GM18907 (cell line): Measurements from ENCODE around the gene PTPA.
A peak's percentile ranks its signal among the peaks of the same experiment; 100 is the strongest.
"Not testable (repeated sequence)": the region's sequence is repeated elsewhere in the genome, so short reads cannot be mapped to it uniquely, and the experiment has no call there.

Experiments
- ATAC-seq: cut with Tn5 transposase; IDR thresholded peaks from one replicate; pipeline ENCODE4 v1.9.1; 2021; ENCODE audit warnings: mild to moderate bottlenecking, moderate library complexity; ENCODE audit not compliant: unreplicated experiment

PTPA gene

GRCh38 chr9:129108805-129109536, 2.2 kb upstream of the PTPA start:
- ATAC-seq, result no peak

DNA sequence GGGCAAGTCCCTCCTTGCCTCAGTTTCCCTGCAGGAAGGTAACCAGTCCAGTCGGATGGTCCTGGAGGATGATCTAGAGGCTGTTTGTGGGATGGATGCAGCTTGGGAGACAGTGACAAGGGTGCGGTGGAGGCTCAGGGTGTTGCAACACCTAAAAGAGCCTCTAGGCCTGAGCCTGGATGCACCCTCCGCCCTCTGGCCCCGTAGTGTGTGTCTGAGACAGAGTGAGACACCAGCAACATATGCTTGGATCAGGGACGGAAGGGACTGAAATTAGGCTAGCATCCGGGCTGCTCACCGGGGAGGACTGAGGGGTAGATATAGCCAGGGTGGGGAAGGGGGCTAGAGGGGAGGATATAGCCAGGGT, 1.7 kb upstream of the PTPA start:
- ATAC-seq, result no peak

- ATAC-seq, result peak; percentile 13
Measured at GRCh38 chr9:129109952-129110739, 1.1 kb upstream of the PTPA start.

DNA sequence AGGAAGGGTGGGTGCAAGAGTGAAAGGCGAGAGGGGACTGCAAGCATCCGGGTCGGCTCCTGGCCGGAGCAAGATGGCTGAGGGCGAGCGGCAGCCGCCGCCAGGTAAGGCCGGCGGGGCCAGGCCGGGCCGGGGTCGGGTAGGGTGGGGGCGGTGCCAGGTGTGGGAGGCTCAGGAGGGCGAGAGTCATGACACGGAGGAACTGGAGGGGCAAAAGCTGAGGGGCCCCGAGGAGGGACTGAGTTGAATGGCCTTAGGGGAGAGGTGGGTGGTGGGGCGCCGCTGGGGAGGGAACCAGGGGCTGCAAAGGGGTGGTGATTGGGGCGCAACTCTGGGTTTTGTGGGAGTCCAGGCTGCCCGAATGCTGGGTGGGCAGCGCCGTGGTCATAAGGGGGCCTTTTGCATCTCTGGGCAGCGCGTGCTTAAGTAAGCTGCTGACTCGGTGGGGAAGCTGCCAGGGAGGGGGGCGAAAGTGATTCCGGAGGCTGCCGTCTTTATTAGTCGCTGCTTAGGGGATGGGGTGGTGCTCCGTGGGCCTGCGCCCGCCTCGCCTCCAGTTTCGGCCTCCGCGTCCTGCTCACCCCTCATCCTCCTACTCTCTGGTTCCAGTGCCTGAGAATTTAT, 425 bp downstream of the PTPA start:
- peak; percentile 14 for ATAC-seq

DNA sequence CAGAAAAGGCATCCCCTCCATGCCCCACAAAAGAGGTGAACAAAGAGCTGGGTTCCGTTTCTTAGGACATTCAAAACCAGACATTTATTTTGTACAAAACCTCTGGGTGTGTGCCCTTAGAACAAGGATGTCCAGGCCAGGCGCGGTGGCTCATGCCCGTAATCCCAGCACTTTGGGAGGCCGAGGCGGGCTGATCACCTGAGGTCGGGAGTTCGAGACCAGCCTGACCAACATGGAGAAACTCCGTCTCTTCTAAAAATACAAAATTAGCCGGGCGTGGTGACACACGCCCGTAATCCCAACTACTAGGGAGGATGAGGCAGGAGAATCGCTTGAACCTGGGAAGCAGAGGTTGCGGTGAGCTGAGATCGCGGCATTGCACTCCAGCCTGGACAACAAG, 1.3 kb downstream of the PTPA start:
- ATAC-seq, result not testable (repeated sequence)

- no peak for ATAC-seq
Measured at GRCh38 chr9:129113645-129114304, 2.6 kb downstream of the PTPA start.

GRCh38 chr9:129118799-129119198, 7.6 kb downstream of the PTPA start:
- no peak for ATAC-seq

- ATAC-seq, result no peak
Measured at GRCh38 chr9:129121483-129121882, 10.3 kb downstream of the PTPA start.

DNA sequence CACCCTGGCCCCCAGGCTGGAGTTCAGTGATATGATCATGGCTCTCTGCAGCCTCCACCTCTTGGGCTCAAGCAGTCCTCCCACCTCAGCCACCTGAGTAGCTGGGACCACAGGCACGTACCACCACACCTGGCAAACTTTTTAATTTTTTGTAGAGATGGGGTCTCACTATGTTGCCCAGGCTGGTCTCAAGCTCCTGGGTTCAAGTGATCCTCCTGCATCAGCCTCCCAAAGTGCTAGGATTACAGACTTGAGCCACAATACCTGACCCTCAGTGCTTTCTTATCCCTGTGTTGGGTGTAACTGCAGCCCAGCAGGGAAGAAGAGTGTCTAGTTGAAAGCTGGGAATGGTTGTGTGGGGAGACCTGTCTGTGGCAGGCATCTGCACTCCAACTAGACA, 10.9 kb downstream of the PTPA start:
- no peak for ATAC-seq

DNA sequence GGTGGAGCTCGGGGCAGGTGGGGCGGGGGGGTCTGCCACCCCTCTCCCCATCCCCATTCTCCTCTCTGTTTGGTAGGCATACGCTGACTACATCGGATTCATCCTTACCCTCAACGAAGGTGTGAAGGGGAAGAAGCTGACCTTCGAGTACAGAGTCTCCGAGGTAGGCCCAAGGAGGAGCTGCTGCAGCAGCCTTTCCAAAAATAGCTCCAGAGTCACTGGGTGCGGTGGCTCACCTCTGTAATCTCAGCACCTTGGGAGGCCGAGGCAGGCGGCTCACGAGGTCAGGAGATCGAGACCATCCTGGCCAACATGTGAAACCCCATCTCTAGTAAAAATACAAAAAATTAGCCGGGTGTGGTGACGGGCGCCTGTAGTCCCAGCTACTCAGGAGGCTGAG, 11.8 kb downstream of the PTPA start:
- ATAC-seq, result not testable (repeated sequence)

- no peak for ATAC-seq
Measured at GRCh38 chr9:129124506-129125069, 13.4 kb downstream of the PTPA start.

DNA sequence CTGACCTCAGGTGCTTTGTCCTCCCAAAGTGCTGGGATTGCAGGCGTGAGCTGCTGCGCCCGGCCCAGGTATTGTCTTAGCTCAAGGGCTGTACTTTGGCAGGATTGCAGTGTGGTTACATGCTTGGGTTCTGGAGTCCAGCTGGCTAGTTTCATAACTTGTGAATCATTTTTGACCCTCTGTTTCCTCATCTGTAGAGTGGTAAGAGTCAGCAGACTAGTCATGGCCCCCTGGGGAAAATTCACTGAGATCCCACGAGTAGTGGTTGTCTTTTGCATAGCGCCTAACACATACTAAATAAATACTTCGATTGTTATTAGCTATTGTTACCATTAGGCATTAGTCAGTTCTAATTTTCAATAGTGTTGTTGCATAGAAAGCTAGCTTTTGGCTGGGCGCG, 14.3 kb downstream of the PTPA start:
- ATAC-seq, result no peak

- no peak for ATAC-seq
Measured at GRCh38 chr9:129126749-129127618, 15.8 kb downstream of the PTPA start.

GRCh38 chr9:129128689-129129088, 17.5 kb downstream of the PTPA start:
- no peak for ATAC-seq

DNA sequence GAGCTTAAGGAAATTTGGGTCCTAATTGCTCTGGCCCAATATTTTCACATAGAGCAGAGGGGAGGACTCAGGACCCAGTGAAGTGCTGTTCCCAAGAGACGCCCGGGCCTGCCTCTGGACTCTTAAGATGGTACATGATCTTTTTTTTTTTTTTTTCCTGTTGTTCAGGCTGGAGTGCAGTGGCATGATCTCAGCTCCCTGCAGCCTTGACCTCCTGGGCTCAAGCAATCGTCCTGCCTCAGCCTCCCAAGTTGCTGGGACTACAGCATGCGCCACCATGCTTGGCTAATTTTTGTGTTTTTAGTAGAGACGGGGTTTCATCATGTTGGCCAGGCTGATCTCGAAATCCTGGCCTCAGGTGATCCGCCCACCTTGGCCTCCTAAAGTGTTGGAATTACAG, 19.1 kb downstream of the PTPA start:
- not testable (repeated sequence) for ATAC-seq

DNA sequence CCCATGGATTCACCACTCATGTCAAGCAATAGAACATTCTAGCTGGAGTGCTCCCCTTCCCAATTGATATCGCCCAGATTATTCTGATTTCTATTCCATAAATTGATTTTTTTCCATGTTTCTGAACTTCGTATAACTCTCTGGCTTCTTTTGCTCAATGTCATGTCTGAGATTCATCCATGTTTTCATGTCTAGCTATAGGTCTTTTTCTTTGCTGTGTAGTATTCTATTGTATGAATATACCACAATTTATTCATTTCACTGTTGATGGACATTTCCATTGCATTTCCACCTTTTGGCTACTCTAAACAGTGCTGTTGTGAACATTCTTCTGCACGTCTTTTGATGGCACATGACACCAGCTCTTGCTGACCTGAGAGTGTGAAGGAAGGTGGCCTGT, 19.6 kb downstream of the PTPA start:
- no peak for ATAC-seq

- ATAC-seq, result no peak
Measured at GRCh38 chr9:129131300-129132145, 20.3 kb downstream of the PTPA start.

DNA sequence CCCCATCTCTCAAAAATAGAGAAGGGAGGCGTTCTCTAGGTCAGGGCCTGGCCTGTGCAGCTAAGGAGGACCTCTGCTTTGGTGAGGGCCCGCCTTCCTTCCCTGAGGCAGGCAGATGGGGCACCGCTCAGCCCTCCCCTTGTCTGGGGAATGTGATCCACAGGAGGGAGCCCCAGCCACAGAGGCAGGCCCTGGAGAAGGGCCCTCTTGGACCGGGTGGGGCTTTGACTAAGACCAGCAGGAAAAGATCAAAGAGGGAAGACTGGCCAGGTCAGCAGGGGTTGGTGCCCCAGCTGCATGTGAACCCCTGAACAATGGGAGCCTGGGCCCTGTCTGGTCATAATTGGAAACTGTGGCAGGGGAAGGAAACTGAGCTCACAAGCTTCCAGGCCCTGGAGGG, 21.9 kb downstream of the PTPA start:
- ATAC-seq, result no peak

DNA sequence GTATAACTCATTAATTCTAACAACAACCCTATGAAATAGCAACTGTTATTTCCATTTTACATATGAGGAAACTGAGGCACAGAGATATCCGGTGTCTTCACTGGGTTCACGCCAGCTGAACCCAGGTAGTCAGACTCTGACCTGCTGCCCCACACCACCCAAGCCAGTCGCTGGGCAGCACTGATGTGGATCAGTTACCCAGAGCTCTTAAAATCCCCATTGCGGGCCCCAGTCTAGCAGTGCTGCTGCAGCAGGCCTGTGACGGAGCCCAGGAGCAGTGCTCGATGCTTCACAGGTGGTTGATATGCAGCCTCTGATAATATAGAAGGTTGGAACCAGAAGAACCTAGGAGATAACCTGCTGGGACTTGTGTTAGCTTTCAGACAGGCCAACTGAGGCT, 24.3 kb downstream of the PTPA start:
- ATAC-seq, result no peak
